NCI-H1930 (cell line): ENCODE measurements around the gene ATP6V1G2.
A peak's percentile ranks its signal among the peaks of the same experiment; 100 is the strongest.

Experiments used
- DNase-seq, 2 experiments: peaks; one replicate each; lab custom pipeline; 2025; lab: John Stamatoyannopoulos, UW

ATP6V1G2 gene

DNA sequence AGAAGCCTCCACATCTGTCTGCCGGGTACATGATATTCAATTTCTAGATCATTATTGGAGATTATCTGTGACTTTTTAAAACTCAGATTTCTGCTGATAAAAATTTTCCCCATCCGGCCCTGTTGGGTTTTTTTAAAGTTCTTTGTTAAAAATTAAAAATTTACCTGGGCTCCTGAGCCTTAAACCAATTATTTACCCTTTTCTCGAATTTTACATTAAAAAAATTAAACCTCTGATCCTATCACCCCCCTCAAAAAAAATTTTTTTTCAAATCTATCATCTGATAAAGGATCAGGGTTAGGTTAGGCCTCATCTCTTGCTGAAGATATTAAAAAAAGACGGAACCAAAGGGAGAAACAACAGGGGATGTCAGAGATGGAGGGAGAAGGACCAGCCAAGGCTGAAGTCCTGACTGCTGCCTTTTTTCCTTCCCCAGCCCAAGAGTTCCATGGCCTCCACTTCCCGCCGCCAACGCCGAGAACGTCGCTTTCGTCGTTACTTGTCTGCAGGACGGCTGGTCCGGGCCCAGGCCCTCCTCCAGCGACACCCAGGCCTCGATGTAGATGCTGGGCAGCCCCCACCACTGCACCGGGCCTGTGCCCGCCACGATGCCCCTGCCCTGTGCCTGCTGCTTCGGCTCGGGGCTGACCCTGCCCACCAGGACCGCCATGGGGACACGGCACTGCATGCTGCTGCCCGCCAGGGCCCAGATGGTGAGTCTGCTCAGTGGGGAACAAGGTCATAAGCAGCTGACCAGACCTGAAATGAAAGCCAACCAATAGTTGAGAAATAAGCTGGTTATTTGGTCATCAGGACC, 1.5 kb upstream of the ATP6V1G2 start:
- no peak for DNase-seq

DNA sequence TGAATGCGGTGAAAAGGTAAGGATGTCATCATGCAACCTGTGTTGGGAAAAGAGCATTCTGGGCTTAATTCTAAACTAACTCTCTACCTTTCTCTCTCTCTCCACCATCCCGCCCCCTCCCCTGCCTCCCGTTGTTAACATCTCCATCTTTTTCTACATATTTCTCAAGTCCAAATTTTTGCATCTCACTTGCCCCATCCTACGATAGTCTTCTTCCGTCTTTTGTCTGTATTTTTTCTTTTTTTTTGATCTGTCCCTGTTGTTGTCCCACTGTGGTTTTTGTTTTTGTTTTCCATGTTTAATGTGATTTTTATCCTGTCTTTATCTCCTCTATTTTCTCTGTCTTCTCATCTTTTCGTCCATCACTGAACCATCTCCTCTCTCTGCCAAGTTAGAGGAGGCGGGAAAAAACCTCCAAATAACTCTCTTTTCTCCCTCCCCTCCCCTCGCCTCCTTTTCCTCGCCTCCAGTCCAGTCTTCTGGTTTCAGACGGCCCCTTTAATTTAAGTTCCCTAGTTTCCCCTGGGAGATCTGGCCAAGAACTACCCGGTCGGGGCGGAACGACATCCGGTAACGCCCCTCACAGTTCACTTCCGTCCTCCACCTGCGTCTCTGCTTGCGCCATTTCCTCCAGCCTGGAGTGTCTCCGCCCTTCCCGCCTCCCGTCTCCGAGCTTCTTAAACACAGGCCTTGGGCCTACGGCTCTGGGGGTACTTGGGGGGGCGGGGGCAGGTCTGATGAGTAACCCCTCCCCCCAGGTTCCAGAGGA, 734 bp upstream of the ATP6V1G2 start, which contains the start of gene NFKBIL1:
Gene NFKBIL1, plus strand, starts transcription at position 651 of the 769 bp plus-strand sequence. Its CDS starts 87 bp downstream, at position 738.
- DNase-seq, result peak; percentile 95 to 97

DNA sequence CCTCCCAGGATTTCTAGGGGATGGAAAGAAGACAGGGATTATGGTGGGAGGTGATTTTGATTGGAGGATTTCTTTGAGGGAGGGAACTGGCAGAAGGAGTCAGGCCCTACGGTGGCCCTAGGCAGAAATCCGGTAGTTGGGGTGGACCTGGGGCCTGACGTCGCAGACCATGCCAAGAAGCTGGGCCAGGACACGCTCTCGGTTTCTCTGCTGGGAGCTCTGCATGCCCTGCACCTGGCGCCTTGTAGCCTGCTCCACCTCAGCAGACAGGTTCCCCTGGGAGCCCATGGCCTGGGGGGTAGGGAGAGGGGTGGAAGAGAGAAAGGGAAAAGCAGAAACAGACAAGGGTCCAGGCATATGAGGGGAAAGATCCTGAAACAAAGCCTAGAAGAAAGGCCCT, 1.1 kb downstream of the ATP6V1G2 start:
- DNase-seq, result no peak

DNA sequence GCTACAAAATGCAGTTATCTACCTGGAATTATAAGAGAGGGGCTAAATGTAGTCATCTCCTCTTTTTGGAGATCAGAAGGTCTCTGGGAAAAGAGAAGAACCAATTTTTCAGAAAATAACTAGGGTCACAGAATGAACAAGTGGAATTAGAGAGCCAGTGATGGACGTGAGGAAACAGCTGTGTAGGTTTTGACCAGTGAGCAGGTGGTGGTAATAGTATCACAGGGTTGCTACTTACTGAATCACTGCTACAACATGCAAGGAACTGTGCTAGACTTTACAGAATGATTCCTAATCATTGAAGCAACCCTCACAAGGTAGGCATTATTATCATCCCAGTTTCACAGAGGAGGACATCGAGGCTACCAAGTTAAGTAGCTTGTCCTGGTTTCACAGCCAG, 1.7 kb downstream of the ATP6V1G2 start:
- no peak for DNase-seq

DNA sequence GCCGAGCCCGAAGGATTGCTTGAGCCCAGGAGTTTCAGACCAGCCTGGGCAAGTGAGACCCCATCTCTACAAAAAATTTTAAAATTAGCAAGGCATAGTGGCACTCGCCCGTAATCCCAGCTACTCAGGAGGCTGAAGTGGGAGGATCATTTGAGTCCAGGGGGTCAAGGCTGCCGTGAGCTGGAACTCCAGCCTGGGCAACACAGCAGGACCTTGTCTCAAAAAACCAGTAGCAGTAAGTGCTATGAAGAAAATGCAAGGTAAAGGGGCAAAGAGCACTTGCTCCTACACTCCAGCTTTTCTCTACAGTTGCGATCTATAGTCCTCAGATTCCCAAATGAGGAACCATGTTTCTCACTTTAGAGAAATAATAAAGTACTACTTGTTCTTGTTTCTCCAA, 2.8 kb downstream of the ATP6V1G2 start:
- DNase-seq, result no peak

DNA sequence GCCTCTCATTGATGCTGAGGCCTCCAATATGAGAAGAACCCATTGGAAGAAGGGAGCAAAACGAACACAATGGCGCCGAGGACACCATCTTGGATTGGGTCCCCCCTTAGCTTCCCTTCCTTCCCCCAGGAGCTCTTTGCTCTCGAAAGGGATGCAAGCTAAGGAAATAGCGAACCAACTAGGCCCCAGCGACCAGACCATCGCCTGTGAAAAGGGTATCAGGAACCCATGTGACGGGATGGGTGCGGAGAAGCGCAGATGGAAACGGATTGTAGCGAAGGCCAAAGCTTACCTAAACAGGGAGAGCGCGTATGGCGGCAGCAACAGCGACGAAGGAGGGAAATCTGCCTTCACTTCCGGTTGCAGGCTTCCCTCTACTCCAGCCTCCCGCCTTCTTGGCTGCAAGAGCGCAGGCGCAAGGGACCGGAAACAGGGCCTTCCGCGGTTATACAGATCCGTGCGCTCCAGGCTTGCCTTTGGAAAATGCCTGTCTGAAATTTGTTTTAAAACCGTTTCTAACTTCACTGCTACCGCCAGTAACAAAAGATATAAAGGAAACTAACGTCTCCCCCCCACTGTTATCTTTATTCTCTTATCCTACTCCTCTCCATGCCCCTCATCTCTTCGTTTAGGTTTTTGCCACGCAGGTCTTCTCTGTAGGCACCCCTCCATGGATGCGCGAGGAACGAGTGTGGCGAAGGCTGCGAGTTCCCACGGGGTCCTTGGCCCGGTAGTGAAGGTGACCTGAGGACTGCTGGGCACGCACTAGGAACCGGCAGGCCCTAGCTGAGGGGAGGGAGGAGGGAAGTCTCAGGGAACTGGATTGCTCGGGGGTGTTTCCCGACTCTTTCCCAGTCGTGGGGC, 4.5 kb downstream of the ATP6V1G2 start, which contains the start of gene DDX39B:
Gene DDX39B, minus strand, starts transcription at position 346 of the 864 bp plus-strand sequence. CDS start 1,471 bp downstream, outside the sequence.
- peak; percentile 94 to 95 for DNase-seq

DNA sequence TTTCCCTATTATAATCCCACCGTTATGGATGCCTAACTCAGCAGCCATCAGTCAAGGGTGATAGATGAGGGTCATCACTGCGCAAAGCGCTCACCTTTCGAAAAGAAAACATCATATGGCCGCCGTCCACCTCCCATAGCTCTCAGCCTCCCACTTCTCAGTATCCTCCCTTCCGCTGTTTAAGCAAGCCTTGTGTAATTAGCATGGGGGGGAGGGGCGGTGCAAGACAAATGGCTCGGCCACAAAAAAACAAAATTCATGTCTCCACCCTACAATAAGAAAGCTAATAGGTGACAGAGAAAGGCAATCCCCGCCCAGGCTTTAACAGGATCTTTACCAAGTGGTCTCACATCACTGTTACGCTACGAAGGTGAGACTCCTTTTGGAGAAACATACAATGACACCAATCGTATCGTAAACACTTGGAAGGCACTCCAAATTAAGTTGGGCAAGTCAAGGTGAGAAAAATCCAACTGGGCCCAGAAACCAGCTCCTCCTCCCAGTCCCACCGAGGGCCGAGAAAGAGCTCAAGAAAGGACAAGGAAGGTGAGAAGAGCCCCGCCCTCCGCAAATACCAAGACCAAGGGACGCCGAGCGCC, 5.2 kb downstream of the ATP6V1G2 start:
- no peak for DNase-seq

DNA sequence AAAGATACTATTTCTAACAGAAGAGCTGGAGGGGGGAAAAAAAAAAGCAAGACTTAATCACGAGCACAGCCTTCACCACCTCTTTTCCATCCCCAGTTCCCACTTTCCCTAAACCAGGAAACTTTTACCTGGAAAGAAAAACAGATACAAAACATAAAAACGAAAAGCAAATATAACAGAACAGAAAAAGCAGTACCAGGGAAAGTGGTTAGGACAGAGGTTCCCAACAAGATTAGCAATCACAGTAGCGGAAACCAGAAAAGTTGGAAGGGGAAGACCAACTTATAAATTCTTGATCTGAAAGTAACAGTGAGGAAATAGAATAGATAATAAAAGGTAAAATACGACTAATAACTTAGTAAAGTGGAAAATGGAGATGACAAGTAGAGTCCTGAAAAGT, 5.8 kb downstream of the ATP6V1G2 start:
- no peak for DNase-seq

DNA sequence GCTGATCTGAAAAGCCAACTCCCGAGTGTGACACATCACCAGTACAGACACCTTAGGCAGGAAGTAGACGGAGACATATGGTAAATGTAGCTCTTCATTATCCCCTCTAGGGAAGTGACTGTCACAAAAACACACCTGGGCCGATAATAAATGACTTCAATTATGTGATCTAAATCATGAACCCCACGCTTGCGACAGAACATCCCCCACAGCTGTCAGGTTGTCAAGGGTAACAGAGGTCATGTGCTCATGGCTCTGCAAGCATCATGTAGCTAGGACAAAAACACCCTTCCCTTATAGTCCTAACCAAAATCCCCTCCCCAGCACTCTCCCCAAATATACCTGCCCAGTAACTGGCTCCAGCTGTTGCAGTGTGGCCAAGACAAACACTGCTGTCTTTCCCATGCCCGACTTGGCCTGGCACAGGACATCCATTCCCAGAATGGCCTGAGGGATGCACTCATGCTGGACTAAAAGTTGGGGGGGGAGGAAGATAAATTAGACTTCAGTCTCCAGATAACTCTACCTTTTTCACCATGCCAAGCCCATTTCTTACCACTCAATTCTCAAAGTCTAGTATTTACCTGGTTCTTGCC, 7.5 kb downstream of the ATP6V1G2 start:
- DNase-seq, result no peak

DNA sequence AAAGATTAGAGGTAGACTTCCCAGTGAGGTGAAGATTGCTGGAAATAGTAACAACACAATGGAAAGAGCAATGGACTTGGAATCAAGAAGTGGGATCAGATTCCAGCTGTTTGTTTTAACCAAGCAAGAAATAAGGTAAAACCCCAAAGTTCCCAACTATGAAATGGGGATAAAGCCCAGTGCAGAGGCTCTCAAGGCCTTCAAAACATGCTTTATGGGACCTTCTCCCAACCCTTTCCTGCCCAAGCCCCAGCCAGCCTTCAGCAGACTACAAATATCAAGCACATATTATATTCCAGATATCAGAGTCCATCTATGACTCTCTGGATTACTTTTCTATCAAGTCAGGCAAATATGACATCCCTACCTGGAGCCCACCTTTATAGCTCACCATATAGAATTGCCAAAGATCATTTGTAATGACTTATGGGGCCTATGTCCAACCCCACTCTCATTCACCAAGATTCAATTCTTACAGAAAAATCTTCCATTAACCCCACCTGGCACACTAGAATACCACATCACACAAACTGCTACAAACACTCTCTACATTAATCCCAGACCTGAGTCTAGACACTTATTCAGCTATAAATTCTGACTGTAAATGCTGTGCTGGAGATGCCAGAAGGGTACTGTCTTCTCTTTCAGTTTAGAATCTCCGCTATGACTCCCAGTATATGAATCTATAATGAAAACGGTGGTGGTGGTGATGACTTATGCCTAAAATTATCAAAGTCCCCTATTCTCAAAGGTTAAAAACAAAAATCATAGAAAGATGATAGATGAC, 10.7 kb downstream of the ATP6V1G2 start:
- DNase-seq, result no peak

DNA sequence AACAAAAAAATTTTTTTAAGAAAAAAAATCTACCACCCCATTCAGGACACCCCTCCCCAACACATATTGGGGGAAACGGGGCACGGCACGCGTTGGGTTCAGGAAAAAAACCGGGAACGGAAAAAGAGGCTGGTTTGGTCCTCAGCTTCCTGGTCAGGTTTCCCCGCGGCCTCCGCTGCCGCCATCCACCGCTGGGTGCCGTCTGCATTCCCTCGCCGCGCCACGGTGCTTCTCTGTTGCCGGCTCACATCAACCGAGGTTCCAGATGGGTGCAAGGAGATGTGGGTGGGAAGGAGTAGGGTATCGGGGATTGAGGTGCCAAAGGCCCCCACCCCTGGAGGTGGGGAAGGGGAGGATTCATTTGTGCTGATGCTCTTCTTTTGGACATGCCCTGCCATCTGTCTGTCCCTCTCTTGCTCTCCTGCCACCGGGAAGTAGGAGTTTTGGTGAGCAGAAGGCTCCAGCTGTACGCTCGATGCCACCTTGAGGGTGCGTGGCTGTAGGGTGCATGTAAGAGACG, 11.8 kb downstream of the ATP6V1G2 start:
- no peak for DNase-seq

DNA sequence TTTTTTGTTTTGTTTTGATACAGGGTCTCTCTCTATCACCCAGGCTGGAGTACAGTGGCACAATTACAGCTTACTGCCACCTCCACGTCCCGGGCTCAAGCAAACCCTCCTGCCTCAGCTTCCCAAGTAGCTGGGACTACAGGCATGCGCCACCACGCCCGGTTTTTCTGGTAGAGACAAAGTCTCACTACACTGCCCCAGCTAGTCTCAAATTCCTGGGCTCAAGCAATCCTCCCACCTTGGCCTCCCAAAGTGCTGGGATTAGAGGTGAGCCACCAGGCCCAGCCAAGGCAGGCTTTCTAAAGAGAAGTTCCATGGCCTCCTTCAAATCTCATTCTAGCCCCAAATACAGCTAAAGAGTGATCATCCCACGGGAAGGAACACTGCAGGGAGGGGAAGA, 12.4 kb downstream of the ATP6V1G2 start:
- DNase-seq, result no peak

DNA sequence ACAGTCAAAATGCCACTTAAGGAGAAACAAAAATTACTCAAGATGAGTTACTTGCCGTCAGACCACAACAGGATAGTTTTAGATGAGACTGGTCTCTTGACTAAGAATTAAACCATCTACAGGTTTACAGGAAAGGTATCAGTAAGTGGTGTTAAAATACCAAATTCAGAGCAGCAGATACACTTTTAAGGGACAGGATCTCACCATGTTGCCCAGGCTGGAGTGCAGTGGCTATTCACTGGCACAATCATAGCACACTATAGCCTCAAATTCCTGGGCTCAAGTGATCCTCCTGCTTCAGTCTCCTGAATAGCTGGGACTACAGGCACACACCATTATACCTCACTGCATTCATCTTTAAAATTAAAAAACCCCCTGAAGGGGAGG, 13.0 kb downstream of the ATP6V1G2 start:
- no peak for DNase-seq

DNA sequence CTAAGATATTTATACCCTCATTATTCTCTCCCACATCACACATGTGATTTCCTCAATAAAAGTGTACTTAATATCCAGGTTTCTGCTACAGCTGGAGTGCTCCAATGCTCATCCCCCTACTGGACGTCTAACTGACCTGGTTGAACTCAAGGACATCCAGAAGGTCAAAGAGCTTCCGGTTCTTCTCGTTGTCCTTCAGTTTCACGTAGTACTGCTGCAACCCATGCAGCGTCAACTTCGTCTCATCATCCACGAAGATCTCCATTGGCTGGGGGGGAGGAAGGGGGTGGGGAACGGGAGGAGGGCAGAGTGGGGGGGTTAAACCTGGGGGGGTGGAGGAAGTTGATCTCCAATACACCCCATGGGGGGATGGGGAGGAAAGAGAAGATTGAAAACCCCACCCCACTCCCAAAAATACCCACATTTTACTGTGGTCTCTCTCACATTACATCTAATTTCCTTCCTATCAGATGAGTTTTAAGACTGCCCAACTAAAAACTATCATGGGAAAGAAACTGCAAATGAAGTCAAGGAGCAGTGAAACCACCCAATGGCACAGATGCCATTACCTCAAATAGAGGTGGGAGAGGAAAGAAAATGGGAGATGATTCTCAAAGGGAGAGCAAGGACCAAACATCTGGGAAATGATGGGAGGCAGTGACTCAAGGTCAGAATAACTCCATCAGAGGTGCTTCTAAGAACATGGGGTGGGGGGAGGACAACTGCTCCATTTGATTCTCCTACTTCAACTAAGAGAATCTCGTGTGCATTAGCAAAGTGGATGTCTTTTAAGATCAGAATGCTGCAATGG, 13.6 kb downstream of the ATP6V1G2 start:
- DNase-seq, result no peak

DNA sequence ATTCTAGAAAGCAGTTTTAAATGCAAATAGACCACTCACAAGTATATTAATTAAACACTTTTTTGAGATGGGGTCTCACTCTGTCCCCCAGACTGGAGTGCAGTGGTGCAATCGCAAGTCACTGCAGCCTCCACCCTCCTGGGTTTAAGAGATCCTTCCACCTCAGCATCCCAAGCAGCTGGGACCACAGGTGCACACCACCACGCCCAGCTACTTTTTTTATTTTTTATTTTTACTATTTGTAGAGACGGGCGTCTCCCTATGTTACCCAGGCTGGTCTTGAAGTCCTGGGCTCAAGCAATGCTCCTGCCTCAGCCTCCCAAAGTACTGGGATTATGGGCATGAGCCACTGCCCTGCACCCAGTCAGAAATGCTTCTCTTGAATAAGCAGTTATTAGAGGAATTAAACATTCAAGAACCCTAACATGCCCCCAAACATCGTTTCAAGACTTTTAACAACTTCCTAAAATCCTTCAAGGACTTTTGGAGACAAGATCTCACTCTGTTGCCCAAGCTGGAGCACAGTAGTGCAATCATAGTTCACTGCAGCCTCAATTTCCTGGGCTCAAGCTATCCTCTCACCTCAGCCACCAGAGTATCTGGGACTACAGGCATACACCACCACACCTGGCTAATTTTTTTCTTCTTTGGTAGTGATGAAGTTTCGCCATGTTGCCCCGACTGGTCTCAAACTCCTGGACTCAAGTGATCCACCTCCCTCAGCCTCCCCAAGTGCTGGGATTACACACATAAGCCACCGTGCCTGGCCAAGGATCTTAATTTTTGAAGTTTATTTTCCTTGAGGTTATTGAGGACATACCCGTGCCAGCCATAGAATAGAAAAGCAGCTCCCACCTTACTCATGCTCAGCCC, 14.4 kb downstream of the ATP6V1G2 start:
- DNase-seq, result no peak

DNA sequence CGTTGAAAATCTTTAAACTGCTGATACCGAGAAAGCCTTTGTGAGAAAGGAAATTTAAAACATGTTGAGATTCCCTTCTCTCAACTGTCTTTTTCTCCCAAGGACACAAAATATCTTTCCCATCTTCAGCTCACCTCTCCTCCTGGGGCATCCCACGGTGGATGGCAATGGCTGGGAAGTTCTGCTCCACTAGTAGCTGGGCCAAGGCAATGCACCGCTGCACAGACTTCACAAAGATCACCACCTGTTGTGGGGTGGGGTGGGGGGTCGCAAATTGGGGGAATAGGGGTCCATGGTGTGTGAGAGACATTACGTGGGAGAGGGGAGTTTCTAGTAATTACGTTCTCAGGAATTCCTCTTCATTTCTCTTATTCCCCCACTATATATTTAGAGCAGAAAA, 15.2 kb downstream of the ATP6V1G2 start:
- DNase-seq, result no peak

DNA sequence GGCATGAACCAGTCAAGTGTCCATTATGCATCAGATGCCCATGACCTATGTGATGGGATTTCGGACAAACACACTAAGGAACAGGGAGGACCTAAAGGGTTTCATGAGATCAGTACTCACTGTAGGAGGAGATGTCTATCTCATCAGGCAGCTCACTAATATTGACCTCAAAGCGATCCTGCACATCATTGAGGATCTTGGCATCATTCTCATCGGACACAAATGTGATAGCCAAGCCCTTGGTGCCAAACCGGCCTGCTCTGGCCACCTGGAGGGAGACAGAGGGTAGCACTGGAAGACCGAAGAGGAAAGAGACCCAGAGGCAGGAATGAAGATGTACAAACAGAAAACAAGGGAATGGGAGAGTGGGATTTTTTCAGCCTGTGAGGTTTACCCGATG, 15.7 kb downstream of the ATP6V1G2 start:
- DNase-seq, result no peak
